HG03469 (cell line): ENCODE data around the gene ASRGL1.
"Not testable (repeated sequence)": the region's sequence is repeated elsewhere in the genome, so short reads cannot be mapped to it uniquely, and the experiment has no call there.

Experiments used
- ATAC-seq: cut with Tn5 transposase; IDR thresholded peaks from one replicate; pipeline ENCODE4 v1.9.1; 2021; ENCODE audit warnings: mild to moderate bottlenecking, moderate library complexity, moderate number of reproducible peaks; ENCODE audit not compliant: unreplicated experiment

The ASRGL1 gene

GRCh38 chr11:62352355-62353336 lies 15.4 kb downstream of the ASRGL1 start:
- ATAC-seq, result no peak

- ATAC-seq, result no peak
These were observed 16.6 kb downstream of the ASRGL1 start for GRCh38 chr11:62353841-62354240.

GRCh38 chr11:62358273-62358672 lies 21.0 kb downstream of the ASRGL1 start:
- no peak for ATAC-seq

- no peak for ATAC-seq
These were observed 22.2 kb downstream of the ASRGL1 start for GRCh38 chr11:62359475-62359874.

- no peak for ATAC-seq
These were observed 23.4 kb downstream of the ASRGL1 start for GRCh38 chr11:62360685-62361084.

GRCh38 chr11:62368861-62369477 lies 31.7 kb downstream of the ASRGL1 start:
- not testable (repeated sequence) for ATAC-seq

- no peak for ATAC-seq
These were observed 33.6 kb downstream of the ASRGL1 start for GRCh38 chr11:62370743-62371440.

- no peak for ATAC-seq
These were observed 35.6 kb downstream of the ASRGL1 start for GRCh38 chr11:62372871-62373270.

- no peak for ATAC-seq
These were observed 36.3 kb downstream of the ASRGL1 start for GRCh38 chr11:62373464-62374119.

GRCh38 chr11:62374801-62375200 lies 37.6 kb downstream of the ASRGL1 start:
- no peak for ATAC-seq

- ATAC-seq, result not testable (repeated sequence)
These were observed 41.3 kb downstream of the ASRGL1 start for GRCh38 chr11:62378459-62379063.

GRCh38 chr11:62379586-62379985 lies 42.3 kb downstream of the ASRGL1 start:
- ATAC-seq, result not testable (repeated sequence)

GRCh38 chr11:62380821-62381245 lies 43.6 kb downstream of the ASRGL1 start:
- ATAC-seq, result not testable (repeated sequence)

GRCh38 chr11:62383822-62384221 lies 46.6 kb downstream of the ASRGL1 start:
- no peak for ATAC-seq

- ATAC-seq, result not testable (repeated sequence)
These were observed 48.8 kb downstream of the ASRGL1 start for GRCh38 chr11:62386083-62386482.

- ATAC-seq, result no peak
These were observed 50.1 kb downstream of the ASRGL1 start for GRCh38 chr11:62387381-62387780.

GRCh38 chr11:62388999-62389398 lies 51.8 kb downstream of the ASRGL1 start:
- no peak for ATAC-seq

- ATAC-seq, result no peak
These were observed 53.0 kb downstream of the ASRGL1 start for GRCh38 chr11:62390237-62390636.

GRCh38 chr11:62390722-62391121 lies 53.5 kb downstream of the ASRGL1 start:
- no peak for ATAC-seq

GRCh38 chr11:62391642-62392425 lies 54.6 kb downstream of the ASRGL1 start:
- ATAC-seq, result no peak
